NB4 (cell line): Measurements from ENCODE around the gene SPATA16.
"Not testable (repeated sequence)": the region's sequence is repeated elsewhere in the genome, so short reads cannot be mapped to it uniquely, and the experiment has no call there.

Source experiments
- DNase-seq: peaks from one replicate; pipeline ENCODE4 v3.0.0; 2010; ENCODE audit warnings: low read depth
- H3K4me3 ChIP-seq: one replicate; pipeline ENCODE4 v1.5.1; 2011; ENCODE audit warnings: mild to moderate bottlenecking, low read depth, low read length, moderate library complexity
- CTCF ChIP-seq: IDR thresholded peaks from one replicate; pipeline ENCODE4 v1.5.1; 2012; ENCODE audit warnings: low read depth, low read length
- MAX ChIP-seq: IDR thresholded peaks from 2 replicates; pipeline ENCODE4 v1.6.1; 2011; ENCODE audit warnings: low read depth, low read length
- MYC ChIP-seq: IDR thresholded peaks from 2 replicates; pipeline ENCODE4 v1.6.1; 2011; ENCODE audit warnings: low read depth, low read length
- POLR2A ChIP-seq: IDR thresholded peaks from 2 replicates; pipeline ENCODE4 v1.6.1; 2011; ENCODE audit warnings: mild to moderate bottlenecking; ENCODE audit not compliant: insufficient read length; ENCODE audit errors: extremely low read depth

SPATA16 gene

GRCh38 chr3:173140986-173141385 is at the start of gene SPATA16:
Gene SPATA16, minus strand, starts transcription at chr3:173141235. Its CDS starts 23,504 bp downstream, at chr3:173117731.
- H3K4me3 ChIP-seq, result no peak within 1 kb of the TSS
- DNase-seq, result no peak
- TF ChIP-seq POLR2A, result no peak
- TF ChIP-seq MYC, result no peak
- TF ChIP-seq CTCF, result no peak
- TF ChIP-seq MAX, result no peak

DNA sequence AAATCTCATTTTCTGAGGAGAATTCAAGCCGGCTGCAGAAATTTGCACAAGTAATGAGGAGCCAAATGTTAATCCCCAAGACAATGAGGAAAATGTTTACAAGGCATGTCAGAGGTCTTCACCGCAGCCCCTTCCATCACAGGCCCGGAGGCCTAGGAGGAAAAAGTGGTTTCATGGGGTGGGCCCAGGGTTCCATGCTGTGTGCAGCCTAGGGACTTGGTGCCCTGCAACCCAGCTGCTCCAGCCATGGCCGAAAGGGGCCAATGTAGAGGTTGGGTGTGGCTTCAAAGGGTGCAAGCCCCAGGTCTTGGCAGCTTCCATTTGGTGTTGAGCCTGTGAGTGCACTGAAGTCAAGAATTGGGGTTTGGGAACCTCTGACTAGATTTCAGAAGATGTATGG is 42.0 kb upstream of the SPATA16 start:
- H3K4me3 ChIP-seq, DNase-seq: not testable (repeated sequence)

- no peak for DNase-seq
- TF ChIP-seq POLR2A, result no peak
- TF ChIP-seq MAX, result no peak
- H3K4me3 ChIP-seq, result no peak overlapping the region
Observed at GRCh38 chr3:173173652-173174051, 32.6 kb upstream of the SPATA16 start.

- DNase-seq, H3K4me3 ChIP-seq: not testable (repeated sequence)
Observed at GRCh38 chr3:173159139-173159538, 18.1 kb upstream of the SPATA16 start.

DNA sequence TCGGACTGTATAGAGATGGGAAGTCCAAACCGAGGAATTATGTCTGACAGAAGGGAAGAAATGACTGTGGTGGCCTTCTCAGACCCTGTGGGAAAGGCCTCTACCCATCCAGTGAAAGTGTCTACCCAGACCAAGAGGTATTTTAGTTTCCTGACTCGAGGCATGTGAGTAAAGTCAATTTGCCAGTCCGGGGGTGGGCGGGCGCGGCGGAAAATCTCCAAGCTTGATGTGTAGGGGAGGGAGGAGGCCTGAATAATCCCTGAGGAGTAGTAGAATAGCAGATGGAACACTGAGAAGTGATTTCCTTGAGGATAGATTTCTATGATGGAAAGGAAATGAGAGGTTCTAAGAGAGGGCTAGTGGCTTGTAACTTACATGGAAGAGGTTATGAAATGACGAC is 15.5 kb upstream of the SPATA16 start:
- not testable (repeated sequence) for DNase-seq, H3K4me3 ChIP-seq

DNA sequence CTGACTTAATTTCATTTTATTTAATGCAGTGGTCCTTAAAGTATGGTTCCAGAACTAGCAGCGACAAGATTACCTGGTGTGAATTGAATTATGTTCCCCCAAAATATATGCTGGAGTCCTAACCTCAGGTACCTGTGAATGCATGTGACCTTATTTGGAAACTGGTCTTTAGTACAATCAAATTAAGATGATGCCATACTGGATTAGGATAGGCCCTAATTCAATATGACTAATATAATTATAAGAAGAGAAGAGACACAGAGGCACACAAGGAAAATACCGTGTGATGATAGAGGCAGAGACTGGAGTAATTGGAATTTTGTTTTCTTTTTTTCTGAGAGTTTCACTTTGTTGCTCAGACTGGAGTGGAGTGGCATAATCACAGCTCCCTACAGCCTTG is 12.6 kb upstream of the SPATA16 start:
- no peak for TF ChIP-seq MAX
- TF ChIP-seq CTCF, result no peak
- no peak for TF ChIP-seq POLR2A
- no peak for TF ChIP-seq MYC
- no peak for DNase-seq
- H3K4me3 ChIP-seq, result no peak overlapping the region

GRCh38 chr3:173139420-173139819 is 1.6 kb downstream of the SPATA16 start:
- DNase-seq, result no peak
- TF ChIP-seq MAX (no peak), MYC (no peak), CTCF (no peak), POLR2A (no peak)
- H3K4me3 ChIP-seq, result no peak overlapping the region

DNA sequence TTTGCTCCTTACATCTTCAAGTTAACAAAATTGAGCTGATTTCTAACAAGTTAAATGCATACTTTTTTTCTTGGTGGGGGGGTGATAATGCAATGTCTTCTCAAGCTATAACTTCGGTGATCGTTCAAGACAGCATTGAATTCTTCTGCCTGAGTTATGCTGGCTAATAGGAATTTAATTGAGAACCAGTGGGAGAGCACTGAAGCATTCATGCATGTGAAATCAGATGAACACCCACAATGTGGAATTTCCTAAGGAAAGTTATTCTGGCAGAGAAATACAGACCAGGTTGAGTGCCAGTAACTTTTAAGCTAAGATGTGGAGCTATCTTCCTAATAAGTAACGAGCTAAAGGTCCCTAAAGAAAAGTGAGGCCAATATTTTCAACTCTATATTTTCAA is 3.0 kb downstream of the SPATA16 start:
- no peak overlapping the region for H3K4me3 ChIP-seq
- no peak for DNase-seq
- TF ChIP-seq POLR2A, result no peak
- TF ChIP-seq CTCF, result no peak
- TF ChIP-seq MYC, result no peak
- TF ChIP-seq MAX, result no peak
